ENCODE results near the gene RAB11B.
"Not testable (repeated sequence)": the region's sequence is repeated elsewhere in the genome, so short reads cannot be mapped to it uniquely, and the experiment has no call there.

Gene RAB11B

GRCh38 chr19:8397271-8397670 is 7.1 kb downstream of the RAB11B start:
- Mint-ChIP-seq H3K36me3 (ENCODE audit: low read depth) (peaks cover 23% of the 10 kb centered on the region), H3K4me1 (ENCODE audit: low read depth) (peaks cover 24% of the 10 kb centered on the region), H3K27me3 (no peaks in the 10 kb centered on the region), H3K4me3 (no peak overlapping the region), H3K9me3 (no peaks in the 10 kb centered on the region), H3K27ac (peak overlapping the region; percentile 74)
- DNase-seq = no peak

DNA sequence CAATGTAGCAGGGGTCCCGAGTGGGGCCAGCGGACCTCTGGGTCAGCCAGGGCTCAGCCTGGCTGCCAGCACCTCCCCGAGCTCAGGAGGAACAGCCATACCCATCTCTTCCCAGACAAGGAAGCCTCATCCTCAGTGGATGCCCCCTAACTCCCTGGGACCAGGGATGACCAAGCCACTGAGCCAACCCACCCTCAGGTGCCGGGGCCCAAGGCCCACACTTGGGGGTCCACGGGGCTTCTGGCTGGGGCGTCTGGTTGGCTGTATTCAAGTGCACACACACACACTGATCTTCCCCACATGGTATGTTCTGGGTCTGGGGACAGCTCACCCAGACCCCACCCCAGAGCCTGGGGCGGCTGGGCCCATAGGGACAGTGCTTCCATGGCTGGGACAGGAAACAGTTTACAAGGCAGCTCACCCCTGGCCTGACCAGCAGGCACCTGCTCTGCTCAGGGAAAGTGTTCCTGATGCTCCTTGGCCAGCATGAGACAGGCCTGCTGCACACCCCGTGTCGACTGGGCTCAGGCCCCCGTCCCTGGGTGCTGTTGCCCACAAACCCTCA is 7.7 kb downstream of the RAB11B start:
- Mint-ChIP-seq H3K27ac (peak overlapping the region; percentile 50), H3K9me3 (no peaks in the 10 kb centered on the region), H3K36me3 (ENCODE audit: low read depth) (peaks cover 29% of the 10 kb centered on the region), H3K4me3 (no peak overlapping the region), H3K27me3 (no peaks in the 10 kb centered on the region), H3K4me1 (ENCODE audit: low read depth) (peaks cover 22% of the 10 kb centered on the region)
- no peak for DNase-seq

- Mint-ChIP-seq H3K27me3 (no peaks in the 10 kb centered on the region), H3K27ac (peak overlapping the region; percentile 50), H3K36me3 (ENCODE audit: low read depth) (peaks cover 31% of the 10 kb centered on the region), H3K4me3 (no peak overlapping the region), H3K9me3 (no peaks in the 10 kb centered on the region), H3K4me1 (ENCODE audit: low read depth) (peaks cover 19% of the 10 kb centered on the region)
- no peak for DNase-seq
These were observed 8.2 kb downstream of the RAB11B start for GRCh38 chr19:8398311-8398771.

GRCh38 chr19:8399681-8400188 is 9.6 kb downstream of the RAB11B start:
- H3K4me1 Mint-ChIP-seq (ENCODE audit: low read depth) = peaks cover 16% of the 10 kb centered on the region
- DNase-seq = no peak

GRCh38 chr19:8401981-8402411 is 11.8 kb downstream of the RAB11B start:
- Mint-ChIP-seq H3K4me3 (no peak overlapping the region), H3K27me3 (no peaks in the 10 kb centered on the region), H3K36me3 (ENCODE audit: low read depth) (peaks cover 48% of the 10 kb centered on the region), H3K4me1 (ENCODE audit: low read depth) (peaks cover 5% of the 10 kb centered on the region), H3K9me3 (no peaks in the 10 kb centered on the region), H3K27ac (no peak overlapping the region)
- no peak for DNase-seq

More at GRCh38 chr19:8399681-8400188, 9.6 kb downstream of the RAB11B start:
- Mint-ChIP-seq H3K9me3 (no peaks in the 10 kb centered on the region), H3K4me3 (no peak overlapping the region), H3K27ac (no peak overlapping the region), H3K27me3 (no peaks in the 10 kb centered on the region), H3K36me3 (ENCODE audit: low read depth) (peaks cover 40% of the 10 kb centered on the region)

DNA sequence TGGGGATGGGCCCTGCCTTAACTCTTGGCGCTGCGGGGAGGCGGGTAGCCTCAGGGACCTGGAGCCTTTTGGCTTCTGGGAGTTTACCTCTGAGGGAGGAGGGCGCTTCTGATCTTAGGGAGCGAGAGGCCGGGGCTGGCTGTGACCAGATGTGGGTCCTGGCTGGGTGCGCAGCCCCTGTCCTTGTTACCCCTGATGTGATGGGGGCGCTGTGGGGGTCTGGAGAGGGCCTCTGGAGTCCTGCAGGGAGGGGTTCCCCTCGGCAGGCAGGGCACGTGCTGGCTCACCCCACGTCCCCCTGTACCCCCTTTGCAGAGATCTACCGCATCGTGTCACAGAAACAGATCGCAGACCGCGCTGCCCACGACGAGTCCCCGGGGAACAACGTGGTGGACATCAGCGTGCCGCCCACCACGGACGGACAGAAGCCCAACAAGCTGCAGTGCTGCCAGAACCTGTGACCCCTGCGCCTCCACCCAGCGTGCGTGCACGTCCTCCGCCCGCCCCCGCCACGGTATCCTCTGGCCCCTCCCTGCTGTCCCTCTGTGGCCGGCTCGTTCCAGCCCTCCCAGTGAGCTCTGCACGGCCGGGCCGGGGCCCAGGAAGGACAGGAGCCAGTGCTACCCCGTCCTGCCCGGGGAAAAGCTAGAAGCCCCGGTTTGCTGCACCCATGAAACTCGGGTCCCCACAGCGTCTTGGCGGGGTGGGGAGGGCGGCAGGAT is 13.1 kb downstream of the RAB11B start:
- Mint-ChIP-seq H3K4me1 (ENCODE audit: low read depth) (no peaks in the 10 kb centered on the region), H3K27me3 (no peaks in the 10 kb centered on the region), H3K36me3 (ENCODE audit: low read depth) (peaks cover 48% of the 10 kb centered on the region), H3K27ac (no peak overlapping the region), H3K9me3 (no peaks in the 10 kb centered on the region), H3K4me3 (no peak overlapping the region)
- no peak for DNase-seq

- Mint-ChIP-seq H3K4me3 (no peak overlapping the region), H3K9me3 (no peaks in the 10 kb centered on the region)
These were observed 13.6 kb downstream of the RAB11B start for GRCh38 chr19:8403820-8404109.

DNA sequence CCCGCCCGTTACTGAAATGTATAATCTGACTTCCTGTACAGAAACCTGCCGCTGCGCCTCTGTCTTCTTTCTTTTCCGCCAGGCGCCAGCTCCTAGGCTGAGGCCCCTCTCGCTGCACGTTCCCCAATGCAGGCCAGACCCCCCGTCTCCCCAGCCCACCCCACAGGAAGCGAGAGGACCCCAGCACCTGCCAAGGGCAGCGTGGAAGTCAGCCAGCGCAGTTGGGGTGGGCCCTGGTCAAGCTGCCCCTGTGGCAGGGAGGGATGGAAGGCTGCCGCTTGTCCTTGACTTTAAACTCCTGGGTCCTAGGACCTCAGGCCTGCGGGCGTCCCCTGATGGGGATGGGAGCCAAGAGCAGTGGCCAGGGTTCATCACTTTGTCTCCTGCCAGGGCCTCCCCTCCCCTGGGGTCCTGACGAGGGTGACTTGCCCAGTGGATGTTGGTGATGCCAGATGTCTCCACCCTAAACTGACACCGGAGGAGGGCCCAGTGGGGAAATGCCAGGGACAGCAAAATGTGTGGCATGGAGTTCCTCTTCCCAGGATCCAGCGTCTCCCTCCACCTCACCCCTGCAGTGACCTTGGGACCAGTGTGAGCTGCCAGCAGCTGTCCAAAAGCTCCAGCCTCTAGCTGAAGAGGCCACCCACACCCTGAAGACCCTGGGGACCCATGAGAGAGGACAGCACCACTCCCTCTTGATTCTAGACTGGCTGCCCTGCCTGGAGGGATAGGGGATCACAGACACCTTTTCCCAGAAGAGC is 14.4 kb downstream of the RAB11B start:
- no peaks in the 10 kb centered on the region for H3K9me3 Mint-ChIP-seq
- H3K27me3 Mint-ChIP-seq = no peaks in the 10 kb centered on the region
- no peak for DNase-seq
- H3K4me1 Mint-ChIP-seq (ENCODE audit: low read depth) = no peaks in the 10 kb centered on the region
- H3K36me3 Mint-ChIP-seq (ENCODE audit: low read depth) = peaks cover 43% of the 10 kb centered on the region
- no peak overlapping the region for H3K27ac Mint-ChIP-seq
- no peak overlapping the region for H3K4me3 Mint-ChIP-seq

More at GRCh38 chr19:8403820-8404109, 13.6 kb downstream of the RAB11B start:
- Mint-ChIP-seq H3K4me1 (ENCODE audit: low read depth) (no peaks in the 10 kb centered on the region), H3K36me3 (ENCODE audit: low read depth) (peaks cover 48% of the 10 kb centered on the region), H3K27ac (no peak overlapping the region), H3K27me3 (no peaks in the 10 kb centered on the region)
- DNase-seq = no peak

DNA sequence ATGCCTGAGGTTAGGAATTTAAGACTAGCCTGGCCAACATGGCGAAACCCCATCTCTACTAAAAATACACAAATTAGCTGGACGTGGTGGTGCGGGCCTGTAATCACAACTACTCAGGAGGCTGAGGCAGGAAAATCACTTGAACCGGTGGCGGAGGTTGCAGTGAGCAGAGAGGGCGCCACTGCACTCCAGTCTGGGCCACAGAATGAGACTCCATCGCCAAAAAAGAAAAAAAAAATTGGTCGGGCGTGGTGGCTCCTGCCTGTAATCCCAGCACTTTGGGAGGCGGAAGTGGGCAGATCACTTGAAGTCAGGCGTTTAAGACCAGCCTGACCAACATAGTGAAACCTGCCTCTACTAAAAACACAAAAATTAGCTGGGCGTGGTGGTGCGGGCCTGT is 20.6 kb downstream of the RAB11B start:
- not testable (repeated sequence) for H3K9me3 Mint-ChIP-seq; H3K4me1 Mint-ChIP-seq (ENCODE audit: low read depth); H3K4me3 Mint-ChIP-seq; H3K27ac Mint-ChIP-seq; H3K27me3 Mint-ChIP-seq; H3K36me3 Mint-ChIP-seq (ENCODE audit: low read depth); DNase-seq

- Mint-ChIP-seq H3K4me3 (peak within 1 kb of the TSS; percentile 65), H3K9me3 (no peaks in the 10 kb centered on the region), H3K4me1 (ENCODE audit: low read depth) (peaks cover 9% of the 10 kb centered on the region), H3K27me3 (no peaks in the 10 kb centered on the region), H3K36me3 (ENCODE audit: low read depth) (no peaks in the 10 kb centered on the region), H3K27ac (peak within 1 kb of the TSS; percentile 52)
- peak; percentile 100 for DNase-seq
These were observed 22.8 kb downstream of the RAB11B start, which contains the start of gene MARCHF2 for GRCh38 chr19:8412783-8413628. MARCHF2 (plus strand) TSS chr19:8413305; CDS start chr19:8421841, 8,536 bp downstream.

DNA sequence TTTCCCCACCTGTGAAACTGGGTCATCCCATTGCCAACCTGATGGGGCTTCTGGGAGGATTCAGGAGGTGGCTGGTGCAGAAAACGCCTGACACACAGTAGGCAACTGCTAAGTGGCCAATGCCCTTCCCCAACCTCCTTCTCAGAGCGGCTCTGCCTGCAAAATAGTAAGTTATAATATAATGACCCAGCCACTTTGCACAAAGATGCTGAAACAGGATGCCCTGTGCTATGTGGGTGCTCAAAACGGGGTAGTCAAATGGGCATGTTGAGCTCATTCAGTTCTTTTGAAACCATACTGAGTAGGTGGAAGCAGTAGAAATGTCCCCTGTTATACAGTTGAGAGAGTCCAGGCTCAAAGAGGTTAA is 23.5 kb downstream of the RAB11B start:
- Mint-ChIP-seq H3K4me1 (ENCODE audit: low read depth) (peaks cover 9% of the 10 kb centered on the region), H3K27ac (peak overlapping the region; percentile 52), H3K27me3 (no peaks in the 10 kb centered on the region), H3K9me3 (no peaks in the 10 kb centered on the region), H3K4me3 (peak overlapping the region; percentile 65), H3K36me3 (ENCODE audit: low read depth) (no peaks in the 10 kb centered on the region)
- DNase-seq = no peak

DNA sequence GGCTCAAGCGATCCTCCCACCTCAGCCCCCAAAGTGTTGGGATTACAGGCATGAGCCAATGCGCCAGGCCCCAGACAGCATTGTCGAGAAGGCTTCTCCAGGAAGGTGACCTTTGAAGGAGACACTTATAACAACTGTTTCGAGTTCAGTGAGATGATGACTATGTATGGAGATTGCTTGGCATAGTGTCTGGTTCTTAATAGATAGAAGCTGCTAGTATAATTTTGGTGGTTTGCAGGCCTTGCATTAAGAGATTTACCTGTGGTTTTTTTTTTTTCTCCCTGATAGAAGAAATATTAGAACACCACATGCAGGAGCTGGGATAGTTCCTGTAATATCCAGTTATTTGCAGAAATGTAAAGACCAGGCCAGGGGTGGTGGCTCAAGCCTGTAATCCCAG is 26.6 kb downstream of the RAB11B start:
- Mint-ChIP-seq H3K9me3 (no peaks in the 10 kb centered on the region), H3K27me3 (no peaks in the 10 kb centered on the region), H3K36me3 (ENCODE audit: low read depth) (no peaks in the 10 kb centered on the region), H3K4me3 (no peak overlapping the region), H3K4me1 (ENCODE audit: low read depth) (peaks cover 9% of the 10 kb centered on the region), H3K27ac (peak overlapping the region; percentile 22)
- DNase-seq = no peak

GRCh38 chr19:8421484-8422461 is 31.6 kb downstream of the RAB11B start:
- Mint-ChIP-seq H3K36me3 (ENCODE audit: low read depth) (peaks cover 10% of the 10 kb centered on the region), H3K4me3 (no peak overlapping the region), H3K4me1 (ENCODE audit: low read depth) (no peaks in the 10 kb centered on the region), H3K27ac (no peak overlapping the region), H3K9me3 (no peaks in the 10 kb centered on the region), H3K27me3 (no peaks in the 10 kb centered on the region)
- no peak for DNase-seq
